Gastrocnemius medialis (tissue), 4 donors: ENCODE measurements around the gene MAML3. TPM values are rescaled to one million over a fixed set of nuclear protein-coding genes. Genes with fewer than 3 reads are reported as not detected.

ENCODE experiments used
- ATAC-seq, 2 donors: fragments of 150-250 bp; one replicate each; pipeline ENCODE4 v1.9.1; 2016
- DNase-seq, 2 donors: peaks; one replicate each; pipeline ENCODE4 v3.0.0-alpha.2; 2019
- H3K27ac ChIP-seq, 4 donors: fragments of 200-600 bp; sonication (generic); 1 replicate in 1 of 4; 2 replicates in 3 of 4; pipeline ENCODE4 v1.5.1; 2016 to 2018; ENCODE audit warnings: mild to moderate bottlenecking in 2 of 4, moderate library complexity in 1 of 4
- H3K27me3 ChIP-seq, 3 donors: fragments of 200-600 bp; sonication (generic) in 2 of 3; 1 replicate in 1 of 3; 2 replicates in 2 of 3; pipeline versions ENCODE4 v1.5.1 to v1.6.0; 2016 to 2019; ENCODE audit warnings: mild to moderate bottlenecking in 1 of 3, moderate library complexity in 1 of 3
- H3K36me3 ChIP-seq, 2 donors: fragments of 200-600 bp; sonication (generic) in 1 of 2; one replicate each; pipeline ENCODE4 v1.5.1; 2017 to 2018
- H3K4me1 ChIP-seq, 2 donors: fragments of 200-600 bp; sonication (generic) in 1 of 2; one replicate each; pipeline ENCODE4 v1.5.1; 2016 to 2017; ENCODE audit warnings: mild to moderate bottlenecking in 2 of 2
- H3K4me3 ChIP-seq, 4 donors: fragments of 200-600 bp; sonication (generic) in 3 of 4; 1 replicate in 1 of 4; 2 replicates in 3 of 4; pipeline ENCODE4 v1.5.1; 2016 to 2019; ENCODE audit warnings: mild to moderate bottlenecking in 2 of 4
- H3K9me3 ChIP-seq, 3 donors: fragments of 200-600 bp; sonication (generic) in 2 of 3; 1 replicate in 1 of 3; 2 replicates in 2 of 3; pipeline ENCODE4 v1.5.1; 2016 to 2019
- POLR2A ChIP-seq, 2 donors: fragments of 450-650 bp; IDR thresholded peaks; one replicate each; pipeline ENCODE4 v1.6.1; 2017; ENCODE audit warnings: antibody characterized with exemption in 2 of 2, mild to moderate bottlenecking in 2 of 2, moderate library complexity in 2 of 2
- in situ Hi-C, 4 donors: fragments of 200-750 bp; cut with MboI; loops; one replicate each; pipeline versions ENCODE4 v1.15.0 to v1.8.0; 2017; ENCODE audit warnings: low sequenced_read_pairs in 4 of 4
- intact Hi-C: fragments of 100-400 bp; cut with DNase I; formaldehyde crosslinking; loops from one replicate; pipeline ENCODE4 v1.15.1; 2023; ENCODE audit warnings: low total_unique reads
- total RNA-seq, 4 donors: library from RNA; depleted of rRNA; stranded (reverse); fragments of >200 nt; gene quantifications; one replicate each; pipeline versions ENCODE4 v1.1.0 to v1.2.3, GENCODE V29; 2016
- TF ChIP-seq, protein P1 (sequence below), 5 experiments: fragments of 450-650 bp in 3 of 5; fragments of 200-600 bp in 2 of 5; sonication (generic) in 2 of 5; IDR thresholded peaks in 4 of 5; conservative IDR thresholded peaks in 1 of 5; 1 replicate in 4 of 5; 2 replicates in 1 of 5; pipeline ENCODE4 v1.5.1; 2016 to 2019; ENCODE audit warnings: antibody characterized with exemption in 5 of 5, mild to moderate bottlenecking in 3 of 5, moderate library complexity in 3 of 5

Gene MAML3
- total RNA-seq, 4 donors from 2014 or later: 0.98 to 1.5 (median 1.4) TPM

DNA sequence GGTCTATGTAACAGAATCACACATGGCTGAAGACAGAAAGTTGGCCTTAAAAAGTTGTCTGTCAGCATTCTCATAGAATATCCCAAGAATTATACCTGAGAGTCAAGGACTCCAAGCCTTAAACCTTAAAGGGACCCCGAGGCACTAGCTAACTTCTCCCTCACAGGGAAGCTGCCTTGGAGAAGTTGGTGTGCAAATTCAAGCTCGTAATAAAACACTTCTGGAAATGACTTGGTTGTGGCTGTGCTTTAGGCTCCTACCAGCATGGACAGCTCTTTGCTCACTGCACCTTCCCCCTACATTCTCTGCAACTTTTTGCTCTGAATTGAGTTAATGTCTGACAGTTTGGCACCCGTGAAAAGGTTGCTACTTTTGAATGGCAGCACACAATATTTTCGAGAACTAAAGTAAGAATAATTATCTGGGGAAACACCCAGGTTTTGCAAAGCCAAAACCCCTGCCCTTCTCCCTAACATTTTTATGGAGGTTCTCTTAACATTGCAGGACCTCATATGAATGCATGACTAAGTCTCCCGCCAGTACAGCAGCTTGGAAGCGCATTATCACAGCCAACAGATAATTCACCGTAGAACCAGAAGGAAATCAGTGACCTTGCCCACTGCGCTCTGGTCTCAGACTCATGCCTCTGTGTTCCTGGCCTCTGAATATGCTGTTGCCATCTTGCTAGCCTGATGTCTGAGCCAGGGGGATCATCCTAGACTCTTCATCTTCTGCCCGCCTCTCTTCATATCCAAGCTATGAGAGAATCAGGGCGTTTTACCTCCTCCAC, 397.4 kb downstream of the MAML3 start:
- Histone ChIP-seq H3K27ac (no peak overlapping the region), H3K4me3 (no peak overlapping the region), H3K27me3 (no peaks in the 10 kb centered on the region), H3K36me3 (no peaks in the 10 kb centered on the region), H3K9me3 (no peaks in the 10 kb centered on the region), H3K4me1 (peaks cover 13 to 18% of the 10 kb centered on the region in 2 donors)
- no peak for DNase-seq
- intact Hi-C loops: no loop called here
- no peak for ATAC-seq
- no peak for TF ChIP-seq POLR2A (IDR thresholded peaks at IDR 0.05)
- TF ChIP-seq, protein P1, sequence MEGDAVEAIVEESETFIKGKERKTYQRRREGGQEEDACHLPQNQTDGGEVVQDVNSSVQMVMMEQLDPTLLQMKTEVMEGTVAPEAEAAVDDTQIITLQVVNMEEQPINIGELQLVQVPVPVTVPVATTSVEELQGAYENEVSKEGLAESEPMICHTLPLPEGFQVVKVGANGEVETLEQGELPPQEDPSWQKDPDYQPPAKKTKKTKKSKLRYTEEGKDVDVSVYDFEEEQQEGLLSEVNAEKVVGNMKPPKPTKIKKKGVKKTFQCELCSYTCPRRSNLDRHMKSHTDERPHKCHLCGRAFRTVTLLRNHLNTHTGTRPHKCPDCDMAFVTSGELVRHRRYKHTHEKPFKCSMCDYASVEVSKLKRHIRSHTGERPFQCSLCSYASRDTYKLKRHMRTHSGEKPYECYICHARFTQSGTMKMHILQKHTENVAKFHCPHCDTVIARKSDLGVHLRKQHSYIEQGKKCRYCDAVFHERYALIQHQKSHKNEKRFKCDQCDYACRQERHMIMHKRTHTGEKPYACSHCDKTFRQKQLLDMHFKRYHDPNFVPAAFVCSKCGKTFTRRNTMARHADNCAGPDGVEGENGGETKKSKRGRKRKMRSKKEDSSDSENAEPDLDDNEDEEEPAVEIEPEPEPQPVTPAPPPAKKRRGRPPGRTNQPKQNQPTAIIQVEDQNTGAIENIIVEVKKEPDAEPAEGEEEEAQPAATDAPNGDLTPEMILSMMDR (IDR thresholded peaks at IDR 0.05 in 4 of 5, conservative IDR thresholded peaks at IDR 0.05 in 1 of 5): no peak
- in situ Hi-C loops: no loop called here

DNA sequence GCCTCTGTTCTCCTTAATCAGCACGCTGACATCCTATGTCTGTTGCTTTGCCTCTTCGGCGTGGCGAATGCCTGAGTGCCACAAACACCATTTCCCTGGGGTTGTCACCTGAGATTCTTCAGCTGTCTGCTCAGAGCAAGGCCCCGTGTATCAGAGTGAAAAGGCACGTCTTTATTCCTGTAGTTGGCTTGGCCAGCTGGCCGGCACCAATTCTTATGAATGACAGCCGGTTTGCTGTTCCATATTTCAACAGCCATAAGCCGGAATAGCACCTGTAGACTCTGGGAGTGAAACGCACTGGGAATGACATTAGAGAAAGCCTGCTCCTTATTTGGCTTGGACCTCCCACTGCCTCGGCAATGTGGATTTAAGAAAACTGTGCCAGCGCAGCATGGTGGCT, 399.0 kb downstream of the MAML3 start:
- ATAC-seq (peak; percentile 53 to 76), DNase-seq (peak in 1 of 2 donors; percentile 41)
- Histone ChIP-seq H3K4me3 (no peak overlapping the region), H3K27ac (peak overlapping the region in 2 of 4 donors; percentile 31 to 52), H3K36me3 (no peaks in the 10 kb centered on the region), H3K4me1 (peaks cover 3% of the 10 kb centered on the region in 2 donors), H3K9me3 (no peaks in the 10 kb centered on the region), H3K27me3 (no peaks in the 10 kb centered on the region)
- in situ Hi-C loops: no loop called here
- intact Hi-C loops: no loop called here
- TF ChIP-seq, protein P1 (IDR thresholded peaks at IDR 0.05 in 4 of 5, conservative IDR thresholded peaks at IDR 0.05 in 1 of 5): no peak
- TF ChIP-seq POLR2A (IDR thresholded peaks at IDR 0.05): no peak

DNA sequence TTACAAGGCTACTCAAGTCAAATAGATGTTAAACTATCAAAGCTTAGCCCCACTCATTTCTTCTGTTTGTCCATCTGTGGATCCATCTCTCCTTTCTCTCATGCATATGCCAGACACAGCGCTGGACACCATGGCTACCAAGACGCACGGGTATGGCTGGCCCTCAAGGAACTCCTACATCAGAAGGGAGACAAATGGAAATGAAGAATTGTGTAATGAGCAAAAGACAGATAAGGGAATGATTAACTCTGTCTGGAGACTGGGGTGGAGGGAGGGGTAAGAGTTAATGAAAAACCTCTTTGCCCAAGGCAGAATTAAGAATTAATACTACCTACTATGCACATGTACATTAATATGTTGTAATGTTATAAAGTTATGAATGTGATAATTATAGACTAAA, 400.3 kb downstream of the MAML3 start:
- H3K4me3 ChIP-seq: no peak overlapping the region
- no peaks in the 10 kb centered on the region for H3K9me3 ChIP-seq
- no peaks in the 10 kb centered on the region for H3K27me3 ChIP-seq
- DNase-seq (no peak), ATAC-seq (no peak)
- intact Hi-C loops: no loop called here
- no peaks in the 10 kb centered on the region for H3K4me1 ChIP-seq
- TF ChIP-seq POLR2A (IDR thresholded peaks at IDR 0.05): no peak
- TF ChIP-seq, protein P1 (IDR thresholded peaks at IDR 0.05 in 4 of 5, conservative IDR thresholded peaks at IDR 0.05 in 1 of 5): no peak
- in situ Hi-C loops: no loop called here
- no peaks in the 10 kb centered on the region for H3K36me3 ChIP-seq
- no peak overlapping the region for H3K27ac ChIP-seq

DNA sequence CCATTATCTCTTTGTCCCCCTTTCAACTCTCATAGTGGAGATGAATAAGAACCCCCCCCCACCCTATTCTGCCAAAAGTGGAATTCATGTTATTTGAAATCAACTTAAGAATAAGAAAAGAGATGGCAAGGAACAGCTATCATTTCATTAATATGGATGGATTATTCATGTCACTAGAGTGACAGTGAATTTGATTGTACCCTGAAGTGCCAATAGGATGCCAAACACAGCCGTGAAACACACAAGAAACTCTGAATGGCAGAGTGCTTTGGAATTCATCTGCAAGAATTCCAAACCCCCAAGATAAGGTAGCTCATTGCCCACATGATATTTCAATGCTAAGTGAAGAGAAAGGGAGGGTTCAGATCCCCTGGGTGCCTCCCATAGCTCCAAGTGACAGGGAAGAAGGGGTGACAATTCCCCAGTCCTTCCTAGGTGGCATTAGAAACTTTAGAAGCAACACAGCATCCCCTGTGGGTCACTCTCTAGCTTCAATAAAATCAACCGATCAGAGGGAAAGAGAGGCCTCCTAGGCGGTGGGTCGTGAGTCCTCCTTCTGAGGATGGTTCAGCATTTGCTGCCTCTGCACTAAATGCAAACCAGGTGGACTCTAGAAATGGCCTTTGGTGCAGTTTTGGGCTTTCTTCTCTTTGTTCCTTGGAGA, 404.0 kb downstream of the MAML3 start:
- no peak overlapping the region for H3K27ac ChIP-seq
- DNase-seq: no peak
- no peak overlapping the region for H3K4me3 ChIP-seq
- no peaks in the 10 kb centered on the region for H3K9me3 ChIP-seq
- intact Hi-C loops: no loop called here
- H3K27me3 ChIP-seq: no peaks in the 10 kb centered on the region
- ATAC-seq: no peak
- H3K4me1 ChIP-seq: no peaks in the 10 kb centered on the region
- no peaks in the 10 kb centered on the region for H3K36me3 ChIP-seq
- TF ChIP-seq, protein P1 (IDR thresholded peaks at IDR 0.05 in 4 of 5, conservative IDR thresholded peaks at IDR 0.05 in 1 of 5): no peak
- TF ChIP-seq POLR2A (IDR thresholded peaks at IDR 0.05): no peak
- in situ Hi-C loops: loop anchor here in 2 of 4 donors (25.0 kb wide), 2 partner anchors 412 to 612 kb away; partner anchors contain the start of genes MAML3 (in 1 of the 2) and SCOC (in 1 of the 2)
